ENCODE results near the gene ALKBH6.
"Not testable (repeated sequence)": the region's sequence is repeated elsewhere in the genome, so short reads cannot be mapped to it uniquely, and the experiment has no call there.

The ALKBH6 gene

DNA sequence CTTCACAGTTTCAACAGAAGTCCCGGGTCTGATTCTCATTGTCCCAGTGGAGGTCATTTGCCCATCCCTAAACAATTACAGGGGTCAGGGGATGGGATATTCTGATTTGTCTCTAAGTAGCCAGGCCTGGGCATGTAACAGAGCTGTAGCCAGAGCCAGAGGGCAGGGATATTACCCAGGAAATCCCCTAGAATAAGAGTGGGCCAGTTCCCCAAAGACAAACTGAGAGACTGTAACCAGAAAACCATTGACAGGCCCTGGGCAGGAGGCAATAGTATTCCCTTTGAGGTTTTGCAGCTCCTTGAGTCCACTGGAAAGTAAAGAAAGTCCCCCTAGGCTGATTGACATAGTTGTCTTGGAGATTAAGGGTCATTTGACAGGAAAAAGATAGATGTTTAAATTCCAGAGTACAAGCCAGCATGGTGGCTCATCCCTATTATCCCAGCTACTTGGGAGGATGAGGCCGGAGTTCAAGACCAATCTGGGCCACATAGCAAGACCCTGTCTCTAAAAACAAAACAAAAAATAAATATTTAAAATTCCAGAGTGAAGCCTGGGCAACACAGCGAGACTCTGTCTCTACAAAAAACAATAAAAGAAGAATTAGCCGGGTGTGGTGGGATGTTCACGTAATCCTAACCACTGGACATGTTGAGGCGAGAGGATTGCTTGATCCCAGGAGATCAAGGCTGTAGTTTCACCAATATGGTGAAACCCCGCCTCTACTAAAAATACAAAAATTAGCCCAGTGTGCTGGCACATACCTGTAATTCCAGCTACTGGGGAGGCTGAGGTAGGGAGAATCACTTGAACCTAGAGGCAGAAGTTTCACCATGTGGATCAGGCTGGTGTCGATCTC, 20.9 kb downstream of the ALKBH6 start:
- DNase-seq = no peak

DNA sequence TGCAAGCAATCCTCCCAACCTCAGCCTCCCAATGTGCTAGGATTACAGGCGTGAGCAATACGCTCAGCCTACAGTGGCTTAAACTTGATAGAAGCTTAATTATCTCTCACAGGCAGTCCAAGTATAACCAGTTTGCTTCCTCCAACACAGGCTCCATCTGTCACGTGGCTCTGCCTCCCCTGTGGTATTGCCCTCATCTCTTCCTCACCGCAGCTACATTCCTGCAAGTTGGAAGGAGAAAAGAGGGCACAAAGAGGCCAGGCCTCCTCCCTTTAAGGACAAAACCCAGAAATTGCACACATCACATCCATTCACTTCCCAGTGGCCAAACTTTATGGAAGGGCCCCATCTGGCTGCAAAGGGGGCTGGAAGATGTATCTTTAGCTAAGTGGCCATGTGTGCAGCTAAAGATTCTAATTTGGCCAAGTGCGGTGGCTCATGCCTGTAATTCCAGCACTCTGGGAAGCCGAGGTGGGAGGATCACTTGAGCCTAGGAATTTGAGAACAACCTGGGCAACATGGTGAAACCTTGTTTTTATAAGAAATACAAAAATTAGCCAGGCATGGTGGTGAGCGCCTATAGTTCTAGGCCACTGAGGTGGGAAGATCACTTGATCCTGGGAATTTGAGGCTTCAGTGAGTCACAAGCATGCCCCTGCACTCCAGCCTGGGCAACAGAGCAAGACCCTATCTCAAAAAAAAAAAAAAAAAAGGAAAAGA, 22.1 kb downstream of the ALKBH6 start:
- DNase-seq = no peak

DNA sequence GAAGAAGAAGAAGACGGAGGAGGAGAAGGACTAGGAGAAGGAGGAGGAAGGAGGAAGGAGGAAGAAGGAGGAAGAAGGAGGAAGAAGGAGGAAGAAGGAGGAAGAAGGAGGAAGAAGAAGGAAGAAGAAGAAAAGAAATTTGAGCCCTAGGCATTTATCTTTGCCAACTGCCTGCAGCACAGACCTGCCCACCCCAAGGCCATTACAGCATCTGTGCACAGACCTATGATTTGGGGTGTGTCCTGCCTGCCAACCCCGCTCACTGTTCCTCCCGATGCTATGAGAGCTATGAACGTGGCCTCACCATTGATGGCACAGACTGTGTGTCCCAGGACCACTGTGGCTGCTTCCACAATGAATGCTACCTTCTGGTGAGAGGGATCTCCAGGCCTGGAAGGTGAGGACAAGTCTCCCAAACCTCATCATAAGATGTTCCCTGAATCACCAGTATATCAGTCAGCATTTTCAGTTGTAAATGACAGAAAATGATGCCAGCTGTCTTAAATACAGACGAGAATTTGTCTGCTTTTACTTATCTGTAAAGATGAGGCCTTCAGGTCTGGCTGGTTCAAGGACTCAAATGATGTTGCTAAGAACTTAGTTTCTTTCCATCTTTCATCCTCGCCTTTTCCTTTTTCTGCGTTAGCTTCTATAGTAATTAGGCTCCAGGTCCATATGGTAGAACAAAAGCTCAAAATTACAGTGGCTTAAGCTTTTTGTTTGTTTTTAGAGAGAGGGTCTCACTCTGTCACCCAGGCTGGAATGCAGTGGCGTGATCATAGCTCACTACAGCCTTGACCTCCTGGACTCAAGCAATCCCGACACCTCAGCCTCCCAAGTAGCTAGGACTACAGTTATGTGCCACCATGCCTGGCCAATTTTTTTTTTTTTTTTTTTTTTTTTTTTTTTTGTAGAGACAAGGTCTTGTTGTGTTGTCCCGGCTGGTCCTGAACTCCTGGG, 23.0 kb downstream of the ALKBH6 start:
- DNase-seq = no peak

DNA sequence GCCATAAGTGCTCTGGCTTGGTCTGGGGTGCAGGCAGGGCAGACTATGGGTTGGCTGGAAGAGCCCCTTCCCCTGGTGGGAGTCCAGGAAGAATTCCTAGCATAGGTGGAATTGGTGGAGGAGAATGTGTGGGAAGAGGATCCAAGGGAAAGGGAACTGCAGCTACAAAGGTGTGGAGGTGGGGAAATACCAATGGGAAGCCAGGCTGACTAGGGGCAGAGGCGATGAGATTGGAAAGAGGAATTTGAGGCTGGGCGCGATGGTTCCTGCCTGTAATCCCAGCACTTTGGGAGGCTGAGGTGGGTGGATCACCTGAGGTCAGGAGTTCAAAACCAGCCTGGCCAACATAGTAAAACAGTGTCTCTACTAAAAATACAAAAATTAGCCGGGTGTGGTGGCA, 23.9 kb downstream of the ALKBH6 start:
- DNase-seq = no peak

DNA sequence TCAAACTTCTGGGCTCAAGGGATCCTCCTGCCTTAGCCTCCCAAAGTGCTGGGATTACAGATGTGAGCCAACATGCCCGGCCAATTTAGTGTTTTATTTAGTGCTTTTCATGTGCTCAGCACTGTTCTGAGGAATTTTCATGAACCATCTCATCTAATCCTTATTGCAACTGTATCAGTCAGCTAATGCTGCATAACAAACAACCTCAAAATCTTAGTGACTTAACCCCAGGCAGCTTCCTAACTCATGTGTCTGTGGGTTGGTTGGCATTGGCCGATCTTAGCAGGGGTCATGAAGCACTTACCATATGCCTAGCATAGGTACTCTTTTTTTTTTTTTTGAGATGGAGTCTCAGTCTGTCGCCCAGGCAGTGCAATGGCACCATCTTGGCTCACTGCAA, 25.2 kb downstream of the ALKBH6 start:
- no peak for DNase-seq

DNA sequence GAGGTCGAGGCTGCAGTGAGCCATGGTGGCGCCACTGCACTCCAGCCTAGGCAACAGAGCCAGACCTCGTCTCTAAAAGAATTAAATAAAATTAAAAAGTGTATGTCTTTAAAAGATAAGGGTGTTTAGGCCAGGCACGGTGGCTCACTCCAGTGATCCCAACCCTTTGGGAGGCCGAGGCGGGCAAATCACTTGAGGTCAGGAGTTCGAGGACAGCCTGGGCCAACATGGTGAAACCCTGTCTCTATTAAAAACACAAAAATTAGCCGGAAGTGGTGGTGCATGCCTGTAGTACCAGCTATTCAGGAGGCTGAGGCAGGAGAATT, 26.5 kb downstream of the ALKBH6 start:
- no peak for DNase-seq

DNA sequence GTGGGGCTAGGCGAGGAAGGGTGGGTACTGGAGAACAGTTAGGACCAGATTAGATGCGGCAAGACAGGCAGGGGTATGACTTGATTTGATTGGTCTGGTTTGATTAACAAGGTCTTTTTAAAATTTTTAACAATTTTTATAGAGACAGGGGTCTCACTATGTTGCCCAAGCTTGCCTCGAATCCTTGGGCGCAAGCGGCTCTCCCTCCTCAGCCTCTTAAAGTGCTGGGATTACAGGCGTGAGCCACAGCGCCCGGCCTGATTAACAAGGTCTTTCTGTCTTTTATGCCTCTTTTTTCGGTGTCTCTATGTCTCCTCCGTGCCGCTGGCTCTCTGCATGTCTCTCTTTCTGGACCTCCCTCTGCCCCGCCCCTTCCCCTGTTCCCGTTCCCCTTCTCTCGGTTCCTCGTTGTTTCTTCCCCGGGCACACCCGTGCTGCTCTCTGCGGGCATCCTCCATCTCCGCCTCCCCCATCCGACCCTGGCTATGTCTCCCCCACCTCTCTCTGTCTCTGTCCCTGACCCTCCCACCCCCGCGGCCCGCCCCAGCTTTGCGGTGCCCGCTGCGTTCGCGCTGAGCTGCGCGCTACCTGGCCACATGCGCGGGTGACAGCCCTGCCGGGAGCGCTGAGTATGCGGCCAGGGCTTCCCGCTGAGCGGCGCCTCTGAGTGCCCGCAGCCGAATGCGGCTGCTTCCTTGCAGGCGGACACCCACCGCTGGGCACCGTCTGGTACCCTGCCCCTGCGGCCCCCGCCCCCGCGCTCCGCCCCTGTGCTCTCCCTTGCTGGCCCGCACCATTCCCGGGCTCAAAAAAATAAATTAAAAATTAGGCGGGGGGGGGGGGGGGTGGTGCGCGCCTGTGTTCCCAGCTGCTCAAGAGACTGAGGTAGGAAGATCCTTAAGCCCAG, 27.1 kb downstream of the ALKBH6 start:
- DNase-seq = peak; percentile 36

DNA sequence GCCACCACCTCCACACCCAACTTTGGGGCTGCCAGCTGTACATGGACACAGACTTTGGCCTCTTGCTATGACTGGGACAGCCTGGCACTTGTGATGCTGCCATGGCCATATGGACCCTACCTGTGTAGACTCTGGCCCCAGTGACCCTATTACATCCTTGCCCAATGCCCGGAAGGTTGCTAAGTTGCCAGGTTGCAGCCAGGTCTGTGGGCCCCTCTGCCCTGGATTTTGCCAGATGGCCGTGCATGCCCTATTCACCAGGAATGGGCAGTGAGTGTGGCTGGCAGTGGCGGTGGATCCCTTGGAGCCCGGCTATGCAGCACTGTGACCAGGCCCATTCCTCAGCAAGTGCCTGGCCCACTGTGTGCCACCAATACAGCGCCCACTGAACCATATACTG, 27.9 kb downstream of the ALKBH6 start:
- no peak for DNase-seq

DNA sequence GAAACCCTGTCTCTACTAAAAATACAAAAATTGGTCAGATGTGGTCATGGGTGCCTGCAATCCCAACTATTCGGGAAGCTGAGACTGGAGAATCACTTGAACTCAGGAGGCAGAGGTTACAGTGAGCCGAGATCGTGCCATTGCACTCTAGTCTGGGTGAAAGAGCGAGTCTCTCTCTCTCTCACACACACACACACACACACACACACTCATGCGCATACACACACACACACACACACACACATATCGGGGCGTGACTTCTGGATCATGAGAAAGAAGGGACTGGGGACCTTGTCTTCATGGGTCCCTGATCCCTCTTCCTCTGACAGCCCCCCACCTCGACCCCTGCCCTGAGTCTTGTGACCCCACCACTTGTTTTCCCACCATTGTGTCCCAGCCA, 30.8 kb downstream of the ALKBH6 start:
- no peak for DNase-seq

DNA sequence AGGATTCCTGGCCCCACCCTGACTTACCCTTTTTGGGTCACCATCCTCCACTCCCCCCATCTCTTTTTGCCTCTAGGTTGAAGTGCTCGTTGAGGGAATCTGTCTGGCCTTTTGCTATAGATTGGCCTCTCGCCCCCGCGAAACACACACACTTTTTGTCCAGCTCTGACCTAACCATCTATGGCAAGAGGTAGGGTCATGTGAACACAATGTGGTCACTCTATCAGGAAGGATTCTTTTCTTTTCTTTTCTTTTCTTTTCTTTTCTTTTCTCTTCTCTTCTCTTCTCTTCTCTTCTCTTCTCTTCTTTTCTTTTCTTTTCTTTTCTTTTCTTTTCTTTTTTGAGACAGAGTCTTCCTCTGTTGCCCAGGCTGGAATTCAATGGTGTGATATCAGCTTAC, 33.0 kb downstream of the ALKBH6 start:
- not testable (repeated sequence) for DNase-seq

DNA sequence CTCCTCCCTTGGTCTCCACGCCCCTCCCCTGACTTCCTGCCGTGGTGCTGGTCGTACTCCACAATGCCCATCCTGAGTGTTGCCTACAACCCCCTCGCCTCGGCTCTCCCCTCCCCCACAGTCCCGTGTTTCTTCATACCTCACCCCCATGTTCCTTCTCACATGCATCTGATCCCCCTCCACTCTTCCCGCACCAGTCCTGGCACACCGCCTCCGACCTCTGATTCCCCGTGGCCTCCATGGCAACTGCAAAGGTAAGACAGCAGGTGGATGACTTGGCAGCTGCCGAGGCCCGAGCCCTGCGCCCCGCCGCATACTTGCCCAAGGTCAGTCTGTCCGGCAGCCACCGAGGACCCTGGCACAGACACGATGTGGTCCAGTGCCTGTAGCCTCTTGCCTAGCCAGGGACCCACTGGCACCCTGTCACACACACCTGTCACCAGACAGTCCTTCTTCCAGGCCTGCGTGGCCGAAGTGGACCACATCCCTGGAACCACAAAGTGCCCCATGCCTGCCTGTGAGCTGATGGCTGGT, 35.1 kb downstream of the ALKBH6 start:
- no peak for DNase-seq

DNA sequence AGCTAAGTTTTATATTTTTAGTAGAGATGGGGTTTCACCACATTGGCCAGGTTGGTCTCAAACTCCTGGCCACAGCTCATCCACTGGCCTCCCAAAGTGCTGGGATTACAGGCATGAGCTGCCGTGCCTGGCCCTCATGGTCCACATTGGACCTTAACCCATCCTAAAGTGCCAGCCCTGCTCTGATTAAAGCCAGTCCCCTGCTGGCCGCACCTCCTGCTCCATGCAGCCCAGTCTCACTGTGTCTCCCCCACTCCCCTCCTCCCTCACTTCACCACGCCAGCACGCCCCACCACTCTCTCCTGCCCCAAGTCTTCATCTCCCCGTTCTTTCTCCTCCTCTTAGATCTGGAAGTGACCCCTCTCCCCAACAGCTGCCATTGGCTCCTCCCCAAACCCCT, 35.7 kb downstream of the ALKBH6 start:
- no peak for DNase-seq

DNA sequence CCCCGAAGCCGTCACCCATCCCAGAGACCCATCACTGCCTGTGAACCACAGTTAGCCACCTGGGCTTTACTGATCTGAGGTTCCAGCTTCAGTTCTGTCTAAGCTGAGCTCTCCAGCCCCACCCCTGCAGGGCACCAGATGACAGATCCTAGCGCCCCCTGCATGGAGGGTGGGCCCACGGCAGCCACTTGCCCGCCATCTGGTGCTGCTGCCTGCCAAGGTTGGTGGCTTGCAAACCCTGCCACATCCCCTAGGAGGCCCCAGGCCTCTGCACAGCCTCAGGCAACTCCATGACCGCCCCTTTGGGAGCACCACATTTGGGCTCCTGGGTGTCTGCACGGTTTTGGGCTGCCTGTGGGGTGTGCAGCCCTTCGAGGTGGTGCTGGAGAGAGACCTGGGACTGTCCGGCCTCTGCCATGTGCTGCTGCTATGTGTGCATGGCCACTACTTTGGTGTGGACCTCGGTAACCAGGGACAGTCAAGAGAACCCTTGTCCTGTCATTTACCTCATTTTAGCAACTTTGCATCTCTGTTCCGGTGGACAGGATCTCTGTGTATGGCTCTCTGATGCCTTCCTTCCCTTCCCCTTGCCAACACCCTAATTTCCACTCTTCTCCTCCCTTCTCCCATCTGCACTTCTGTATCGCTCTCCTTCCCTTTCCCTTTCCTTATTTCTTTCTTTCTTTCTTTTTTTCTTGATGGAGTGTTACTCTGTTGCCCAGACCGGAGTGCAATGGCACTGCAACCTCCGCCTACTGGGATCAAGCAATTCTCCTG, 36.4 kb downstream of the ALKBH6 start:
- peak; percentile 13 for DNase-seq

DNA sequence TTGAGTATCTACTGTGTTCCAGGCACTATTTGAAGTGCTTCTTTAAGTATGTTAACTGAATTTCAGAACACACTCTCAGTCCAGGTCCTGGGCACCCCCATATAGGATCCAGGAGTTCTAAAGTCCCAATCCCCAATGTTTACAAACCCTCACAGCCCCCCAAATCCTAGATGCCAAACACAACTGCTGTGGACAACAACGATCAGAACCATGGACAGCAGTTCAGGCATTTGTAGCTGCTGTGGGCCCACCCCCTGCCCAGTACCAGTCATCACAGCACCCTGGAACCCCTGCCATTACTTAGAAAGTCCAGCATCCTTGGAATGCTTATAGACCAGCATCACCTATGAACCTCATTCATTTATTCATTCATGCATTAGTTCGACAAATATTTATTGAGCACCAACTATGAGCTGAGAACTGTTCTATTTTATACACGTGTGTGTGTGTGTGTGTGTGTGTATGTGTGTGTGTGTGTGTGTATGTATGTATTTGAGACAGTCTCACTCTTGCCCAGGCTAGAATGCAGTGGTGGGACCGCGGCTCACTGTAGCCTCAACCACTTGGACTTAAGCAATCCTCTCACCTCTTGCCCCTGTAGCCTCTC, 38.3 kb downstream of the ALKBH6 start:
- DNase-seq = no peak

DNA sequence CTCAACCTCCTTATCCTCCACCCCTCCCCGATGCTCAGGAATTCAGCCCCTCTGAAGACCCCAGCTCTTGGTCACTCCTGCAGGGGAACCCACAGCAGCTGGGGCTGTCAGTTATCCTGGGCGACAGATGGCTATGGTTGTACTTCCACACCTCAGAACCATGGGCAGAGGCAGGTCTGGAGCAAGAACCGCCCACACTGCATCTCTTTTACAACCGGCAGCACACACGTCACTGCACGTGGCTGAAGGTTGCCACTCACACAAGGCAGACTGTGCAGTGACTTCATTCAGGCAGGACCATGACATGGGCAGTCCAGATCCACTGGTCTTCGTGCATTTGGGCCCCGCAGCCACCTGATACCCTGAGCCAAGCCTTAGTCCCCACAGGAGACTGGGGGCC, 40.5 kb downstream of the ALKBH6 start:
- no peak for DNase-seq

DNA sequence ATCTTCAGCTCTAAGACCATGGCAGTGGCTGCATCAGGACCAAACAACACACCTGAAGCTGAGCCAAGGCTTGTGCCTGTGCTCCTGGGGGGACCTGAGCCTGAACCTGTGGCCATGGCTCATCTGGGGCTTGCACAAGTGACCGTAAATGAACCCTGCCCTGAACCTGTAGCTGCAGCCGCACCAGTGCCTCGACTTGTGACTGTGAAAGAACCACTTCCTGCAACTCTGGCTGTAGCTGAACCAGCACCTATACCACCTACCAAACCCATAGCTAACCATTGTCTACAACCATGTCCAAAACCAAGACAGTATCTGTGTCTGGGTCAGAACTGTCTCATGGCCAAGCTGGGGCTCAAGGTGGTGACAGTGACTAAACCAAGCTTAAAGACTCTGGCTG, 47.2 kb downstream of the ALKBH6 start:
- no peak for DNase-seq

DNA sequence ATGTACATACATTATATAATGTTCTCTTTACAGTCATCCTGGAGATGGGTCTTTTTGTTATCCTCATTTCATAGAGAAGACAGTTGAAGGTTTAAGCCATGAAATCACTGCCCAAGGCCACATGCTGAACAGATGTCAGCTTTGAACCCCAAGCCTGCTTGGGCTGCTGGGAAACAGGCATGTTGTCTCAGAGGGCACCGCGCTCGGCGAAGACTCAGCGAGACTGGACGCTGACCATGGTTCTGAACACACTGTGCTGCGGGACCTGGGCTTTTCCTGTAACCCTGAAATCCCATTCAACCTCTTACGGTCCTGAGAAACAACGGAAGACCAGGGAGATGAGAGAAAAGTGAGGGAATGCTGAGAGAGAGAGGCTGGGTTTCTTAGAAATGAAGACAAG, 50.5 kb downstream of the ALKBH6 start:
- DNase-seq = peak; percentile 51

DNA sequence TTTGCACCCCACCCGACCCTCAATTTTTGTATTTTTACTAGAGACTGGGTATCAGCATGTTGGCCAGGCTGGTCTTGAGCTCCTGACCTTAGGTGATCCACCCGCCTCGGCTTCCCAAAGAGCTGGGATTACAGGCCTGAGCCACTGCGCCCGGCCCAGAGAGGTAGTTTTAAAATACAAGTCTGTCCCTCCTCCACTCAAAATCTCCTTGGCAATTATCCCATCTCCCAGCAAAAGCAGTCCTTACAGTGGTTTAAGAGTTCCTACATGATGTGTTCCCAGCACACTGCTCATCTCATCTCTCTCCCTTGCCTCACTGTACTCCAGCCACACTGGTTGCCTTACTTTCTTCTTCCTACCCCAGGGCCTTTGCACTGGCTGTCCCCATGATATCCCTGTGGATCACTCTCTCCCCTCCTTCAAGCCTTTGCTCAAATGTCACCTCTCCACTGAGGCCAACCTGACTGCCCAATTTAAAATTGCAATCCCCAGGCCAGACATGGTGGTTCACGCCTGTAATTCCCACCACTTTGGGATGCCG, 53.5 kb downstream of the ALKBH6 start:
- DNase-seq = no peak

DNA sequence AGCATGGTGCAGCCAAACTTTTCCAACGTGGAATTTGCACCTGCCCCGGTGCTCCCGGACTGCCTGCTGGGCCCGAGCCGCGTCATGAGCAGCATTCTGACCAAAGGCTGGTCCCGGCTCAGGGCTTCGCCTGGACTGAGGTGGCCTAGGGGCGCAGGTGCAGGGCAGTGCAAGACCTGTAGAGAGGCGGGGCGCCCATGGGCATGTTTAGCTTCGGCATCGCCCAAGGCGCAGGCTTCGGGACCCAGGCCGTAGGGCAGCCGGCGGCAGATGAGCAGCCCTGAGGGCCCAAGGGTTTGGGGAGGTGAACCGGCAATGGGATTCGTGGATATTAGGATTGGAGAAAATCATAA, 54.1 kb downstream of the ALKBH6 start:
- no peak for DNase-seq
